ENCODE measurements around the gene LATS1. TPM values are rescaled to one million over a fixed set of nuclear protein-coding genes. Genes with fewer than 3 reads are reported as not detected.

Gene LATS1
- total RNA-seq, 1 donor from 2014 or later, result 29.8 TPM

GRCh38 chr6:149627672-149628071 is 90.2 kb downstream of the LATS1 start:
- Histone ChIP-seq H3K4me3 (no peak overlapping the region), H3K36me3 (peaks cover 53% of the 10 kb centered on the region), H3K27me3 (no peaks in the 10 kb centered on the region), H3K4me1 (no peaks in the 10 kb centered on the region), H3K9me3 (no peaks in the 10 kb centered on the region), H3K27ac (no peak overlapping the region)
- no peak for DNase-seq
- intact Hi-C loops (cut with DNase I), result no loop called here
- no peak for TF ChIP-seq CTCF (IDR thresholded peaks at IDR 0.05)
- ATAC-seq, result no peak

GRCh38 chr6:149615805-149616204 is 102.1 kb downstream of the LATS1 start:
- no peaks in the 10 kb centered on the region for H3K9me3 ChIP-seq
- no peak overlapping the region for H3K27ac ChIP-seq
- ATAC-seq (no peak), DNase-seq (no peak)
- H3K4me3 ChIP-seq, result no peak overlapping the region
- H3K4me1 ChIP-seq, result no peaks in the 10 kb centered on the region
- H3K27me3 ChIP-seq, result no peaks in the 10 kb centered on the region
- no peak for TF ChIP-seq CTCF (IDR thresholded peaks at IDR 0.05)
- peaks cover 16% of the 10 kb centered on the region for H3K36me3 ChIP-seq
- intact Hi-C loops (cut with DNase I), result no loop called here

GRCh38 chr6:149614337-149614736 is 103.6 kb downstream of the LATS1 start:
- Histone ChIP-seq H3K36me3 (peaks cover 4% of the 10 kb centered on the region), H3K9me3 (no peaks in the 10 kb centered on the region), H3K27me3 (no peaks in the 10 kb centered on the region), H3K27ac (no peak overlapping the region), H3K4me3 (no peak overlapping the region), H3K4me1 (no peaks in the 10 kb centered on the region)
- no peak for TF ChIP-seq CTCF (IDR thresholded peaks at IDR 0.05)
- no peak for DNase-seq
- intact Hi-C loops (cut with DNase I), result no loop called here
- ATAC-seq, result no peak

- Histone ChIP-seq H3K4me3 (no peak overlapping the region), H3K9me3 (no peaks in the 10 kb centered on the region), H3K27ac (no peak overlapping the region), H3K36me3 (peaks cover 9% of the 10 kb centered on the region), H3K27me3 (no peaks in the 10 kb centered on the region), H3K4me1 (no peaks in the 10 kb centered on the region)
- ATAC-seq (no peak), DNase-seq (no peak)
- intact Hi-C loops (cut with DNase I), result no loop called here
- no peak for TF ChIP-seq CTCF (IDR thresholded peaks at IDR 0.05)
These were observed 109.4 kb downstream of the LATS1 start for GRCh38 chr6:149608381-149608982.

Other genes with a start within 250 kb of the LATS1 start
- 2.1 TPM for gene ZC3H12D, start 233.1 kb downstream of the LATS1 start, total RNA-seq
- 28.8 TPM for gene PPIL4, start 172.1 kb downstream of the LATS1 start, total RNA-seq
- 50.8 TPM for gene GINM1, start 151.7 kb downstream of the LATS1 start, total RNA-seq
- gene KATNA1, start 69.4 kb downstream of the LATS1 start, total RNA-seq, result 14.3 TPM
- 23.9 TPM for gene NUP43, start 28.4 kb upstream of the LATS1 start, total RNA-seq
- 69.4 TPM for gene PCMT1, start 31.6 kb upstream of the LATS1 start, total RNA-seq
- 51.1 TPM for gene LRP11, start 146.3 kb upstream of the LATS1 start, total RNA-seq
- gene RAET1E, start 180.0 kb upstream of the LATS1 start, total RNA-seq, result 0.96 TPM
- 1.2 TPM for gene RAET1G, start 205.0 kb upstream of the LATS1 start, total RNA-seq
- gene ULBP2, start 223.9 kb upstream of the LATS1 start, total RNA-seq, result 2.3 TPM
- gene ULBP1, start 245.8 kb upstream of the LATS1 start, total RNA-seq, result 1.2 TPM